GM12864 (cell line): ENCODE measurements around the gene EYA2.

Source experiments
- DNase-seq: peaks from one replicate; pipeline ENCODE4 v3.0.0-alpha.2; 2011; ENCODE audit warnings: low read depth
- H3K4me3 ChIP-seq: 2 replicates; pipeline ENCODE4 v1.5.1; 2011; ENCODE audit warnings: mild to moderate bottlenecking, low read depth, low read length, control low read depth
- CTCF ChIP-seq: IDR thresholded peaks from 2 replicates; pipeline ENCODE4 v1.5.1; 2011; ENCODE audit warnings: low read depth, mild to moderate bottlenecking, moderate library complexity, low read length, control low read depth, inconsistent platforms; ENCODE audit errors: missing control alignments

Gene EYA2

GRCh38 chr20:46990017-46990595, 95.5 kb downstream of the EYA2 start:
- no peak for TF ChIP-seq CTCF
- DNase-seq = no peak
- H3K4me3 ChIP-seq = no peak overlapping the region

- no peak overlapping the region for H3K4me3 ChIP-seq
- no peak for DNase-seq
- TF ChIP-seq CTCF = no peak
Observed at GRCh38 chr20:46990596-46991104, 96.0 kb downstream of the EYA2 start.

GRCh38 chr20:46991168-46991567, 96.5 kb downstream of the EYA2 start:
- no peak for DNase-seq
- H3K4me3 ChIP-seq = no peak overlapping the region
- no peak for TF ChIP-seq CTCF

- no peak overlapping the region for H3K4me3 ChIP-seq
- no peak for TF ChIP-seq CTCF
- no peak for DNase-seq
Observed at GRCh38 chr20:46991880-46992639, 97.4 kb downstream of the EYA2 start.

GRCh38 chr20:46992640-46993035, 98.0 kb downstream of the EYA2 start:
- no peak for TF ChIP-seq CTCF
- H3K4me3 ChIP-seq = no peak overlapping the region
- DNase-seq = no peak

- no peak for TF ChIP-seq CTCF
- H3K4me3 ChIP-seq = no peak overlapping the region
- no peak for DNase-seq
Observed at GRCh38 chr20:46993465-46994095, 98.9 kb downstream of the EYA2 start.

GRCh38 chr20:46994341-46994740, 99.7 kb downstream of the EYA2 start:
- DNase-seq = peak; percentile 76
- no peak for TF ChIP-seq CTCF
- H3K4me3 ChIP-seq = no peak overlapping the region
